GM12865 (cell line): ENCODE results near the gene OTOP3.
A peak's percentile ranks its signal among the peaks of the same experiment; 100 is the strongest.
"Not testable (repeated sequence)": the region's sequence is repeated elsewhere in the genome, so short reads cannot be mapped to it uniquely, and the experiment has no call there.

Experiments
- DNase-seq: peaks from one replicate; pipeline ENCODE4 v3.0.0; 2010; ENCODE audit warnings: low read depth
- H3K4me3 ChIP-seq: 2 replicates; pipeline ENCODE4 v1.5.1; 2011; ENCODE audit warnings: mild to moderate bottlenecking, low read depth, low read length, control low read depth
- CTCF ChIP-seq: IDR thresholded peaks from 2 replicates; pipeline ENCODE4 v1.5.1; 2011; ENCODE audit warnings: low read length, control low read depth, low read depth, inconsistent platforms; ENCODE audit not compliant: insufficient read depth; ENCODE audit errors: missing control alignments

Gene OTOP3

GRCh38 chr17:74962622-74963394 lies 27.1 kb downstream of the OTOP3 start:
- DNase-seq = no peak
- no peak for TF ChIP-seq CTCF
- H3K4me3 ChIP-seq = no peak overlapping the region

- no peak overlapping the region for H3K4me3 ChIP-seq
- TF ChIP-seq CTCF = peak; percentile 18
- no peak for DNase-seq
These were observed 28.0 kb downstream of the OTOP3 start for GRCh38 chr17:74963656-74964055.

- no peak for DNase-seq
- no peak for TF ChIP-seq CTCF
- H3K4me3 ChIP-seq = no peak overlapping the region
These were observed 28.6 kb downstream of the OTOP3 start for GRCh38 chr17:74964246-74964761.

- no peak for DNase-seq
- TF ChIP-seq CTCF = no peak
- H3K4me3 ChIP-seq = no peak overlapping the region
These were observed 29.4 kb downstream of the OTOP3 start for GRCh38 chr17:74964988-74965622.

- no peak for TF ChIP-seq CTCF
- H3K4me3 ChIP-seq = no peak overlapping the region
- DNase-seq = no peak
These were observed 32.7 kb downstream of the OTOP3 start for GRCh38 chr17:74968361-74968780.

GRCh38 chr17:74969501-74969900 lies 33.8 kb downstream of the OTOP3 start:
- not testable (repeated sequence) for H3K4me3 ChIP-seq, DNase-seq

GRCh38 chr17:74970395-74970794 lies 34.7 kb downstream of the OTOP3 start:
- DNase-seq = no peak
- no peak for TF ChIP-seq CTCF
- H3K4me3 ChIP-seq = no peak overlapping the region
